Measurements from ENCODE around the gene RAPGEF2. TPM values are rescaled to one million over a fixed set of nuclear protein-coding genes. Genes with fewer than 3 reads are reported as not detected.

Gene RAPGEF2
- total and polyA plus RNA-seq, 2 donors (not counting 1 experiment from before 2014, with no cell fraction given): 10.9 to 45.8 TPM

GRCh38 chr4:159305129-159305528 lies 202.2 kb downstream of the RAPGEF2 start:
- H3K4me1 ChIP-seq (ENCODE audit: control insufficient read depth in 2 of 2, insufficient read depth in 2 of 2, low read length in 2 of 2): no peaks in the 10 kb centered on the region
- no peak overlapping the region for H3K4me2 ChIP-seq (replicated peaks; ENCODE audit: low read depth, low read length, poor library complexity, severe bottlenecking)
- H3K9me3 ChIP-seq (ENCODE audit: control extremely low read depth in 1 of 3, control insufficient read depth in 2 of 3, insufficient read depth in 1 of 3, low read length in 2 of 3): peaks cover 0 to 4% (median 0%) of the 10 kb centered on the region in 3 donors
- POLR2A ChIA-PET: no interaction called here
- TF ChIP-seq EZH2 (IDR thresholded peaks at IDR 0.05; ENCODE audit: borderline replicate concordance, insufficient read depth, low read depth, low read length, poor library complexity, severe bottlenecking): no peak
- TF ChIP-seq, protein P1, sequence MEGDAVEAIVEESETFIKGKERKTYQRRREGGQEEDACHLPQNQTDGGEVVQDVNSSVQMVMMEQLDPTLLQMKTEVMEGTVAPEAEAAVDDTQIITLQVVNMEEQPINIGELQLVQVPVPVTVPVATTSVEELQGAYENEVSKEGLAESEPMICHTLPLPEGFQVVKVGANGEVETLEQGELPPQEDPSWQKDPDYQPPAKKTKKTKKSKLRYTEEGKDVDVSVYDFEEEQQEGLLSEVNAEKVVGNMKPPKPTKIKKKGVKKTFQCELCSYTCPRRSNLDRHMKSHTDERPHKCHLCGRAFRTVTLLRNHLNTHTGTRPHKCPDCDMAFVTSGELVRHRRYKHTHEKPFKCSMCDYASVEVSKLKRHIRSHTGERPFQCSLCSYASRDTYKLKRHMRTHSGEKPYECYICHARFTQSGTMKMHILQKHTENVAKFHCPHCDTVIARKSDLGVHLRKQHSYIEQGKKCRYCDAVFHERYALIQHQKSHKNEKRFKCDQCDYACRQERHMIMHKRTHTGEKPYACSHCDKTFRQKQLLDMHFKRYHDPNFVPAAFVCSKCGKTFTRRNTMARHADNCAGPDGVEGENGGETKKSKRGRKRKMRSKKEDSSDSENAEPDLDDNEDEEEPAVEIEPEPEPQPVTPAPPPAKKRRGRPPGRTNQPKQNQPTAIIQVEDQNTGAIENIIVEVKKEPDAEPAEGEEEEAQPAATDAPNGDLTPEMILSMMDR (IDR thresholded peaks at IDR 0.05): no peak
- no peak overlapping the region for H3K27ac Mint-ChIP-seq
- no peaks in the 10 kb centered on the region for H3K4me1 Mint-ChIP-seq
- no peak overlapping the region for H3K9ac ChIP-seq (ENCODE audit: low read length)
- no peak overlapping the region for H3K27ac ChIP-seq (ENCODE audit: low read length in 2 of 2)
- H3K79me2 ChIP-seq (ENCODE audit: control insufficient read depth, insufficient read depth, low read length): no peaks in the 10 kb centered on the region
- peaks cover 4% of the 10 kb centered on the region for H3K9me3 Mint-ChIP-seq (ENCODE audit: insufficient read depth)
- ATAC-seq (ENCODE audit: low read depth) (no peak), DNase-seq (no peak)
- H3K4me3 Mint-ChIP-seq: no peak overlapping the region
- no peak overlapping the region for H3K4me3 ChIP-seq (ENCODE audit: control extremely low read depth in 1 of 5, extremely low read depth in 1 of 5, insufficient read depth in 1 of 5, low read depth in 2 of 5, low read length in 4 of 5)
- no peaks in the 10 kb centered on the region for H3K36me3 ChIP-seq (replicated peaks in 1 of 2; ENCODE audit: control extremely low read depth in 1 of 2, control insufficient read depth in 1 of 2, extremely low read depth in 1 of 2, insufficient read depth in 2 of 2, low read length in 1 of 2)
- no peaks in the 10 kb centered on the region for H3K27me3 Mint-ChIP-seq
- no peaks in the 10 kb centered on the region for H4K20me1 ChIP-seq (ENCODE audit: control insufficient read depth, insufficient read depth, low read length, poor library complexity, severe bottlenecking)
- H3K27me3 ChIP-seq (replicated peaks in 1 of 4; ENCODE audit: control extremely low read depth in 1 of 4, control insufficient read depth in 3 of 4, insufficient read depth in 4 of 4, low read length in 3 of 4): no peaks in the 10 kb centered on the region
- CTCF ChIA-PET: no interaction called here
- intact Hi-C loops (cut with micrococcal nuclease): no loop called here
- WGBS (ENCODE audit: insufficient coverage): no CpG with 5 or more reads among the region's 2 CpGs
- no peak overlapping the region for H2AFZ ChIP-seq (ENCODE audit: insufficient read depth, low read depth, low read length, poor library complexity, severe bottlenecking)

GRCh38 chr4:159307929-159308328 lies 205.1 kb downstream of the RAPGEF2 start:
- intact Hi-C loops (cut with micrococcal nuclease): no loop called here

More at GRCh38 chr4:159307929-159308328, 205.1 kb downstream of the RAPGEF2 start:
- Histone ChIP-seq H3K79me2 (ENCODE audit: control insufficient read depth, insufficient read depth, low read length) (no peaks in the 10 kb centered on the region), H3K36me3 (replicated peaks in 1 of 2; ENCODE audit: control extremely low read depth in 1 of 2, control insufficient read depth in 1 of 2, extremely low read depth in 1 of 2, insufficient read depth in 2 of 2, low read length in 1 of 2) (no peaks in the 10 kb centered on the region), H3K4me2 (replicated peaks; ENCODE audit: low read depth, low read length, poor library complexity, severe bottlenecking) (no peak overlapping the region), H2AFZ (ENCODE audit: insufficient read depth, low read depth, low read length, poor library complexity, severe bottlenecking) (no peak overlapping the region), H3K9me3 (ENCODE audit: control extremely low read depth in 1 of 3, control insufficient read depth in 2 of 3, insufficient read depth in 1 of 3, low read length in 2 of 3) (peaks cover 0 to 4% (median 0%) of the 10 kb centered on the region in 3 donors), H4K20me1 (ENCODE audit: control insufficient read depth, insufficient read depth, low read length, poor library complexity, severe bottlenecking) (no peaks in the 10 kb centered on the region), H3K27ac (ENCODE audit: low read length in 2 of 2) (no peak overlapping the region), H3K27me3 (replicated peaks in 1 of 4; ENCODE audit: control extremely low read depth in 1 of 4, control insufficient read depth in 3 of 4, insufficient read depth in 4 of 4, low read length in 3 of 4) (no peaks in the 10 kb centered on the region), H3K4me3 (ENCODE audit: control extremely low read depth in 1 of 5, extremely low read depth in 1 of 5, insufficient read depth in 1 of 5, low read depth in 2 of 5, low read length in 4 of 5) (no peak overlapping the region), H3K4me1 (ENCODE audit: control insufficient read depth in 2 of 2, insufficient read depth in 2 of 2, low read length in 2 of 2) (no peaks in the 10 kb centered on the region), H3K9ac (ENCODE audit: low read length) (no peak overlapping the region)
- WGBS (ENCODE audit: insufficient coverage): 100% methylated on average over 1 of the region's 2 CpGs
- H3K27me3 Mint-ChIP-seq: no peaks in the 10 kb centered on the region
- no peak for DNase-seq
- POLR2A ChIA-PET: no interaction called here
- H3K4me1 Mint-ChIP-seq: no peaks in the 10 kb centered on the region
- peaks cover 4% of the 10 kb centered on the region for H3K9me3 Mint-ChIP-seq (ENCODE audit: insufficient read depth)
- no peak for ATAC-seq (ENCODE audit: low read depth)
- H3K4me3 Mint-ChIP-seq: no peak overlapping the region
- TF ChIP-seq, protein P1 (IDR thresholded peaks at IDR 0.05): no peak
- no peak for TF ChIP-seq EZH2 (IDR thresholded peaks at IDR 0.05; ENCODE audit: borderline replicate concordance, insufficient read depth, low read depth, low read length, poor library complexity, severe bottlenecking)
- CTCF ChIA-PET: no interaction called here
- H3K27ac Mint-ChIP-seq: no peak overlapping the region

All from B cell (primary cell).